Prostate gland (tissue), 2 donors: Measurements from ENCODE around the gene HMGXB3. TPM values are rescaled to one million over a fixed set of nuclear protein-coding genes. Genes with fewer than 3 reads are reported as not detected.

Experiments
- DNase-seq: peaks from one replicate; pipeline ENCODE4 v3.0.0-alpha.2; 2019; ENCODE audit warnings: low spot score
- H3K27ac ChIP-seq, 2 donors: fragments of 200-600 bp; sonication (generic); 2 replicates each; pipeline ENCODE4 v1.5.1; 2017 to 2019
- H3K27me3 ChIP-seq: fragments of 200-600 bp; sonication (generic); replicated peaks from 2 replicates; pipeline ENCODE4 v1.5.1; 2019; ENCODE audit not compliant: insufficient read depth
- H3K36me3 ChIP-seq, 2 donors: fragments of 200-600 bp; sonication (generic); 1 replicate in 1 of 2; 2 replicates in 1 of 2; pipeline versions ENCODE4 v1.5.1 to v1.8.1; 2017 to 2019
- H3K4me1 ChIP-seq: fragments of 200-600 bp; sonication (generic); replicated peaks from 2 replicates; pipeline ENCODE4 v1.5.1; 2019
- H3K4me3 ChIP-seq, 2 donors: fragments of 200-600 bp; sonication (generic); 2 replicates each; pipeline ENCODE4 v1.5.1; 2017 to 2019
- H3K9me3 ChIP-seq: fragments of 200-600 bp; sonication (generic); 2 replicates; pipeline ENCODE4 v1.5.1; 2017
- POLR2A ChIP-seq: fragments of 450-650 bp; IDR thresholded peaks from one replicate; pipeline ENCODE4 v1.6.1; 2016; ENCODE audit warnings: antibody characterized with exemption, mild to moderate bottlenecking
- POLR2AphosphoS5 ChIP-seq: sonication (generic); formaldehyde crosslinking; IDR thresholded peaks from one replicate; pipeline ENCODE4 v1.6.1; 2017; ENCODE audit warnings: antibody characterized with exemption
- WGBS: methylation state at CpG from one replicate; pipeline ENCODE4 v1.1.5; 2018; 5-methylcytosine and 5-hydroxymethylcytosine counted together
- intact Hi-C: fragments of 100-400 bp; cut with DNase I; formaldehyde crosslinking; loops from one replicate; pipeline ENCODE4 v1.14.2; 2022
- total RNA-seq, 2 donors: library from RNA; depleted of rRNA; stranded (reverse); fragments of >200 nt; gene quantifications; one replicate each; pipeline ENCODE4 v1.1.0, GENCODE V29; 2016
- TF ChIP-seq, protein P1 (sequence below), 4 experiments: fragments of 200-600 bp in 2 of 4; fragments of 450-650 bp in 2 of 4; sonication (generic) in 2 of 4; IDR thresholded peaks; 1 replicate in 3 of 4; 2 replicates in 1 of 4; pipeline ENCODE4 v1.5.1; 2016 to 2019; ENCODE audit warnings: antibody characterized with exemption in 4 of 4, mild to moderate bottlenecking in 2 of 4, moderate library complexity in 2 of 4

HMGXB3 gene
- total RNA-seq, 2 donors from 2014 or later = 49.6 to 64.2 TPM

- TF ChIP-seq POLR2AphosphoS5 (no peak), POLR2A (no peak)
- TF ChIP-seq, protein P1, sequence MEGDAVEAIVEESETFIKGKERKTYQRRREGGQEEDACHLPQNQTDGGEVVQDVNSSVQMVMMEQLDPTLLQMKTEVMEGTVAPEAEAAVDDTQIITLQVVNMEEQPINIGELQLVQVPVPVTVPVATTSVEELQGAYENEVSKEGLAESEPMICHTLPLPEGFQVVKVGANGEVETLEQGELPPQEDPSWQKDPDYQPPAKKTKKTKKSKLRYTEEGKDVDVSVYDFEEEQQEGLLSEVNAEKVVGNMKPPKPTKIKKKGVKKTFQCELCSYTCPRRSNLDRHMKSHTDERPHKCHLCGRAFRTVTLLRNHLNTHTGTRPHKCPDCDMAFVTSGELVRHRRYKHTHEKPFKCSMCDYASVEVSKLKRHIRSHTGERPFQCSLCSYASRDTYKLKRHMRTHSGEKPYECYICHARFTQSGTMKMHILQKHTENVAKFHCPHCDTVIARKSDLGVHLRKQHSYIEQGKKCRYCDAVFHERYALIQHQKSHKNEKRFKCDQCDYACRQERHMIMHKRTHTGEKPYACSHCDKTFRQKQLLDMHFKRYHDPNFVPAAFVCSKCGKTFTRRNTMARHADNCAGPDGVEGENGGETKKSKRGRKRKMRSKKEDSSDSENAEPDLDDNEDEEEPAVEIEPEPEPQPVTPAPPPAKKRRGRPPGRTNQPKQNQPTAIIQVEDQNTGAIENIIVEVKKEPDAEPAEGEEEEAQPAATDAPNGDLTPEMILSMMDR (IDR thresholded peaks at IDR 0.05) = no peak
- H3K9me3 ChIP-seq = no peaks in the 10 kb centered on the region
- intact Hi-C loops = no loop called here
- no peaks in the 10 kb centered on the region for H3K4me1 ChIP-seq
- H3K27me3 ChIP-seq = no peaks in the 10 kb centered on the region
- DNase-seq = no peak
- H3K4me3 ChIP-seq = no peak overlapping the region
- H3K36me3 ChIP-seq = no peaks in the 10 kb centered on the region
- H3K27ac ChIP-seq = no peak overlapping the region
- 88% methylated on average over 2 of the region's 2 CpGs for WGBS
Measured at GRCh38 chr5:150062216-150062922, 61.8 kb downstream of the HMGXB3 start.

DNA sequence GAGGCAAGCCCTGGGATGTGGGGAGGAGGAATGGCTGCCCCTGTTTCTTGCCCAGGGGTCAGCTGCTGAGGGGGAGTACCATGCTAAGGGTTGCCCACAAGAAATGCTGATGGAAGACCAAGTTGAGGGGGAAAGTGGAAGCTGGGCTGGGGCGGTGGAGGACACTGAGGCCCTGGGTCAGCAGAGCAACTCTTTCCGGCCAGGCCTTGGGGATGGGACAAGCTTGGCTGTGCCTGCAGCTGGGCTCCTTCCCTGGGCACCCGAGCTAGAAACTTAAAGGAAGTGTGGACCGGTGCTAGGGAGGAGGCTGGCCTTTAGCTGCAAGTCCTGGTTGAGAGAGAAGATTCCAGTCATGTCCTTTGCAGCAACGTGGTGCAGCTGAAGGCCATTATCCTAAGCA lies 63.1 kb downstream of the HMGXB3 start:
- H3K4me3 ChIP-seq = no peak overlapping the region
- no peaks in the 10 kb centered on the region for H3K9me3 ChIP-seq
- no peaks in the 10 kb centered on the region for H3K27me3 ChIP-seq
- whole genome bisulfite sequencing = 80% methylated on average over 5 of the region's 5 CpGs
- no peak for TF ChIP-seq POLR2AphosphoS5
- TF ChIP-seq POLR2A = no peak
- TF ChIP-seq, protein P1 (IDR thresholded peaks at IDR 0.05) = no peak
- no peaks in the 10 kb centered on the region for H3K36me3 ChIP-seq
- no peak overlapping the region for H3K27ac ChIP-seq
- DNase-seq = no peak
- intact Hi-C loops = no loop called here
- no peaks in the 10 kb centered on the region for H3K4me1 ChIP-seq

DNA sequence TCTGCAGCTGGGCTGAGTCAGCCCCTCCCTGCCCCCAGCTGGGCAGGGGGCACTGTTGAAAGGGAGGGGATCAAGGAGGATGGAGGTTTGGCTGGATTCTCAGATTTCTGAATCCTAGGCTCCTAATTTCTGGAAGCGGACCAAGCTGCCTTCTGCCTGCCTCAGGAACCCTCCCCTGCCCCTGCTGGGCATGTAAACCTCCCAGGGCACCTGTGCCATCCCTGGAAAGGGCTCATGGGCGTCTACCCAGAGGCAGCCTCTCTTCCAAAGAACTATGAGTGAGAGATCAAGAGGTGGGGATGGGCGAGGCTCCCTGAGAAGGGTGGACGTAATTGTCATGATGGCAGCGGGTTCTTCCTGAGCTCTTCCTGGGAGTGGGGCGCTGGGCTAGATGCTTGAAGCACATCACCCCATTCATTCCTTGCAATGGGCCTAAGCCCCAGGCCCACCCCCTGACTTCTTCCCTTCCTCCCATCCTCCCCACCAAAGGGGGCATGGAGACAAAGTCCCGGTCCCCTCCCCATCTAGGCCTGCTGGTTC lies 64.2 kb downstream of the HMGXB3 start:
- TF ChIP-seq POLR2A (no peak), POLR2AphosphoS5 (no peak)
- TF ChIP-seq, protein P1 (IDR thresholded peaks at IDR 0.05) = no peak
- Histone ChIP-seq H3K4me3 (no peak overlapping the region), H3K27me3 (no peaks in the 10 kb centered on the region), H3K4me1 (no peaks in the 10 kb centered on the region), H3K36me3 (no peaks in the 10 kb centered on the region), H3K27ac (no peak overlapping the region), H3K9me3 (no peaks in the 10 kb centered on the region)
- WGBS = 83% methylated on average over 7 of the region's 7 CpGs
- DNase-seq = no peak
- intact Hi-C loops = no loop called here

- Histone ChIP-seq H3K9me3 (no peaks in the 10 kb centered on the region), H3K36me3 (no peaks in the 10 kb centered on the region), H3K4me3 (no peak overlapping the region), H3K27ac (no peak overlapping the region), H3K27me3 (no peaks in the 10 kb centered on the region), H3K4me1 (no peaks in the 10 kb centered on the region)
- WGBS = 70% methylated on average over 6 of the region's 6 CpGs
- no peak for TF ChIP-seq POLR2AphosphoS5
- TF ChIP-seq, protein P1 (IDR thresholded peaks at IDR 0.05) = no peak
- TF ChIP-seq POLR2A = no peak
- intact Hi-C loops = no loop called here
- no peak for DNase-seq
Measured at GRCh38 chr5:150065346-150065745, 64.8 kb downstream of the HMGXB3 start.

GRCh38 chr5:150065886-150066285 lies 65.3 kb downstream of the HMGXB3 start:
- Histone ChIP-seq H3K27me3 (no peaks in the 10 kb centered on the region), H3K9me3 (no peaks in the 10 kb centered on the region), H3K36me3 (no peaks in the 10 kb centered on the region), H3K4me3 (no peak overlapping the region), H3K4me1 (no peaks in the 10 kb centered on the region), H3K27ac (no peak overlapping the region)
- no peak for DNase-seq
- TF ChIP-seq, protein P1 (IDR thresholded peaks at IDR 0.05) = no peak
- TF ChIP-seq POLR2AphosphoS5 = no peak
- no peak for TF ChIP-seq POLR2A
- intact Hi-C loops = no loop called here
- WGBS = 53% methylated on average over 10 of the region's 10 CpGs
